Endodermal cell (in vitro differentiated cells): ENCODE measurements around the gene ANKRD31. TPM values are rescaled to one million over a fixed set of nuclear protein-coding genes. Genes with fewer than 3 reads are reported as not detected.
A peak's percentile ranks its signal among the peaks of the same experiment; 100 is the strongest.

Experiments used
- DNase-seq: peaks from one replicate; pipeline ENCODE4 v3.0.0-alpha.2; 2017
- H3K27ac ChIP-seq: 2 replicates; pipeline ENCODE4 v1.5.1; 2013; ENCODE audit warnings: mild to moderate bottlenecking, low read depth, low read length, moderate library complexity
- H3K27me3 ChIP-seq: 2 replicates; pipeline ENCODE4 v1.6.1; 2013; ENCODE audit warnings: mild to moderate bottlenecking, low read length, moderate library complexity; ENCODE audit not compliant: insufficient read depth, control insufficient read depth, poor library complexity, severe bottlenecking
- H3K36me3 ChIP-seq: 2 replicates; pipeline ENCODE4 v1.7.0; 2013; ENCODE audit warnings: mild to moderate bottlenecking, low read length, moderate library complexity; ENCODE audit not compliant: control insufficient read depth, insufficient read depth
- H3K4me1 ChIP-seq: one replicate; pipeline ENCODE4 v1.7.0; 2013; ENCODE audit warnings: low read length; ENCODE audit not compliant: control insufficient read depth, insufficient read depth
- H3K4me3 ChIP-seq: 2 replicates; pipeline ENCODE4 v1.5.1; 2013; ENCODE audit warnings: mild to moderate bottlenecking, low read length, moderate library complexity
- H3K9ac ChIP-seq: 2 replicates; pipeline ENCODE4 v1.6.1; 2013; ENCODE audit warnings: mild to moderate bottlenecking, low read length, moderate library complexity; ENCODE audit not compliant: poor library complexity, severe bottlenecking; ENCODE audit errors: extremely low read depth
- H3K9me3 ChIP-seq: 2 replicates; pipeline ENCODE4 v1.6.1; 2013; ENCODE audit warnings: mild to moderate bottlenecking, low read length, moderate library complexity; ENCODE audit not compliant: control insufficient read depth
- H3K27ac Mint-ChIP-seq: 2 replicates; pipeline ENCODE4 v1.8.0; 2020; ENCODE audit warnings: mixed read lengths
- H3K27me3 Mint-ChIP-seq: 2 replicates; pipeline ENCODE4 v1.8.0; 2021; ENCODE audit warnings: mild to moderate bottlenecking, mixed read lengths; ENCODE audit not compliant: insufficient read depth
- H3K36me3 Mint-ChIP-seq: 2 replicates; pipeline ENCODE4 v1.8.0; 2020; ENCODE audit warnings: low read depth, mixed read lengths
- H3K4me1 Mint-ChIP-seq: 2 replicates; pipeline ENCODE4 v1.8.0; 2020; ENCODE audit warnings: mixed read lengths
- H3K4me3 Mint-ChIP-seq: 2 replicates; pipeline ENCODE4 v1.8.0; 2020; ENCODE audit warnings: mild to moderate bottlenecking, moderate library complexity, mixed read lengths
- H3K9me3 Mint-ChIP-seq: 2 replicates; pipeline ENCODE4 v1.8.0; 2020; ENCODE audit warnings: mild to moderate bottlenecking, mixed read lengths
- CTCF ChIP-seq: fragments of 200-600 bp; sonication (generic); conservative IDR thresholded peaks from 2 replicates; pipeline ENCODE4 v1.5.0; 2021; ENCODE audit warnings: antibody characterized with exemption, mild to moderate bottlenecking
- WGBS, 2 experiments: methylation state at CpG; one replicate each; pipeline versions ENCODE4 v1.1.5 to v1.1.7; 2013; ENCODE audit warnings: missing lambda C conversion rate in 2 of 2, mixed read lengths in 1 of 2; ENCODE audit not compliant: insufficient coverage in 1 of 2, insufficient read length in 1 of 2; 5-methylcytosine and 5-hydroxymethylcytosine counted together
- total RNA-seq, 2 donors: library from RNA; stranded (reverse); fragmentation: NEBNext Ultra II Directional in 1 of 2; extraction: Animal tissue kit (Norgen Biotek cat#: 25700) in 1 of 2; gene quantifications; 2 replicates in 1 of 2; 3 replicates in 1 of 2; pipeline ENCODE4 v1.2.1, GENCODE V29; 2021

Gene ANKRD31
- total RNA-seq, 2 donors from 2014 or later = 0.13 to 0.29 TPM

GRCh38 chr5:75051217-75051751, 185.4 kb downstream of the ANKRD31 start:
- no peak overlapping the region for H3K27ac Mint-ChIP-seq
- peak; percentile 67 for DNase-seq
- no peaks in the 10 kb centered on the region for H3K36me3 ChIP-seq
- H3K27ac ChIP-seq = no peak overlapping the region
- H3K9ac ChIP-seq = no peak overlapping the region
- no peaks in the 10 kb centered on the region for H3K9me3 Mint-ChIP-seq
- peaks cover 9% of the 10 kb centered on the region for H3K4me1 ChIP-seq
- 78 to 94% methylated on average over 4 to 7 of the region's 7 CpGs for WGBS, 2 experiments
- TF ChIP-seq CTCF = no peak
- no peaks in the 10 kb centered on the region for H3K9me3 ChIP-seq
- H3K4me1 Mint-ChIP-seq = peaks cover 42% of the 10 kb centered on the region
- no peaks in the 10 kb centered on the region for H3K36me3 Mint-ChIP-seq
- H3K4me3 Mint-ChIP-seq = peak overlapping the region; percentile 69
- H3K27me3 ChIP-seq = peaks cover 23% of the 10 kb centered on the region
- peak overlapping the region; percentile 84 for H3K4me3 ChIP-seq
- H3K27me3 Mint-ChIP-seq = peaks cover 36% of the 10 kb centered on the region

DNA sequence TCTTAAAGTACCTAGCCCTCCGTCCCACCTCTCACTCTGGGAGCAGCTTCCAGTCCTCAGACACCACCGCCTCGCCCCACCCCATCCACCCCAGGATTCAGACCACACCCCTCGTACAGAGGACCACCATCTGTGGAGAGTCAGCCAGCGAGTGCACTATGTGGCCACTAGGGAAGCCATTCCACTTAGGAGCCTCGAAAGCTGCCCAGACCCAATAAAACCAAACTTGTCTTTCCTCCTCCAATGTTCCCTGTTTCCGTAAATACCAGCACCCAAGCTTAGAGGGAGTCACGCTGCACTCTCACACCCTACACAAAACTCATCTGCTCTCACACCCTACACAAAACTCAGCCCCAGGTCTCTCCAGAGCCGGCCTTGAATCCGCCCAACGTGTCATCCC, 186.3 kb downstream of the ANKRD31 start:
- Mint-ChIP-seq H3K4me3 (peak overlapping the region; percentile 69), H3K27me3 (peaks cover 32% of the 10 kb centered on the region), H3K36me3 (peaks cover 1% of the 10 kb centered on the region), H3K27ac (no peak overlapping the region), H3K4me1 (peaks cover 34% of the 10 kb centered on the region), H3K9me3 (no peaks in the 10 kb centered on the region)
- Histone ChIP-seq H3K27ac (no peak overlapping the region), H3K4me3 (no peak overlapping the region), H3K4me1 (peaks cover 5% of the 10 kb centered on the region), H3K9ac (no peak overlapping the region), H3K27me3 (peaks cover 23% of the 10 kb centered on the region), H3K36me3 (peaks cover 1% of the 10 kb centered on the region), H3K9me3 (no peaks in the 10 kb centered on the region)
- 87 to 90% methylated on average over 5 to 11 of the region's 11 CpGs for WGBS, 2 experiments
- peak; percentile 54 for TF ChIP-seq CTCF
- DNase-seq = peak; percentile 84

DNA sequence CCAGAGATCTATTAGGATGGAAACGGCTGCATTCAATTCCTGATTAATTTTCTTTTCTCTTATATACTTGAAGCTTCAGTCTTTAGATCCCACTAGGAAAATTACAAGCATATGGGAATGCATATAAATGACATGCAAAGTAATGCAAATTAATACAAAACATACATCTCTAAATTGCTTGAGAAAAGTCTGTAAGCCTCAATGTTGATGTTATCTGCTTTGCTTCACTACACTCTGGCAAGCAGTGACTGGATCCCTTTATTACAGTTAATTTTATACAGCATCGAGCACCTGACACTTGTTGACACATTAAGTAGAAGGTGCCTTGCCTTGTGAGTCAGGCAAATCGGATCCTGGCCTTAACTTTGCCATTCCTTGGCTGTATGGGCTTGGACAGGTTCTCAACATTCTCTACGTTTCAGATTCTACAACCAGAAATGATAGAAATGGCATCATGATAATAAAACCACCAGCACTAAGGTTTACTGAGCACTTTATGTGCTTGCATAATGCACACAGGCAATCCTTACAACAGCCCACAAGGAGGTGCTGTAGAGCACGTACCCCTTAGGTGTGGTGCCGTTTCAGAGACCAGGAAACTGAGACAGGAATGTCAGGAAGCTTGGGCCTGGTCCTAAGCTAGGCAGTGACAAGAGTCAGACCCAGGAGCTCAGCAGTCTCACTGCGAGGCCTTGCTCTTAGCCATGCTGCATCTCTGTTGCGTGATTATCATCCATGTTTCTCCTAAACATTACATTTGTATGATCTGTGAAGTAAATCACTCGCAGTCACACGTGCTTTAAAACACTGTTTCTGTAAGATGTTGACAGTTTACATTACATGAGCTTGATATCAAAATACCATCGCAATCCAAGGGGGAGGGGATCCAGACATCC, 187.0 kb downstream of the ANKRD31 start:
- Histone ChIP-seq H3K4me3 (no peak overlapping the region), H3K27me3 (peaks cover 20% of the 10 kb centered on the region), H3K9me3 (no peaks in the 10 kb centered on the region), H3K9ac (no peak overlapping the region), H3K36me3 (peaks cover 4% of the 10 kb centered on the region), H3K4me1 (peaks cover 5% of the 10 kb centered on the region), H3K27ac (no peak overlapping the region)
- whole genome bisulfite sequencing, 2 experiments = 77 to 85% methylated on average over 9 to 11 of the region's 11 CpGs
- Mint-ChIP-seq H3K27me3 (peaks cover 26% of the 10 kb centered on the region), H3K4me3 (no peak overlapping the region), H3K36me3 (peaks cover 6% of the 10 kb centered on the region), H3K9me3 (no peaks in the 10 kb centered on the region), H3K27ac (no peak overlapping the region), H3K4me1 (peaks cover 28% of the 10 kb centered on the region)
- peak; percentile 87 for TF ChIP-seq CTCF
- peak; percentile 89 for DNase-seq
